BE2C (cell line): ENCODE results near the gene YJU2.

Source experiments
- DNase-seq: peaks from one replicate; pipeline ENCODE4 v3.0.0-alpha.2; 2020
- H3K27me3 ChIP-seq: fragments of 250-450 bp; sonication (Bioruptor Pico); 2 replicates; pipeline ENCODE4 v1.5.1; 2020; ENCODE audit warnings: mild to moderate bottlenecking
- H3K36me3 ChIP-seq: fragments of 250-450 bp; sonication (Bioruptor Pico); 2 replicates; pipeline ENCODE4 v1.5.1; 2020; ENCODE audit warnings: mild to moderate bottlenecking
- H3K4me1 ChIP-seq: fragments of 250-450 bp; sonication (Bioruptor Pico); 2 replicates; pipeline ENCODE4 v1.5.1; 2020
- H3K4me3 ChIP-seq: 2 replicates; pipeline ENCODE4 v1.5.1; 2011; ENCODE audit warnings: low read depth, low read length
- H3K9me3 ChIP-seq: fragments of 250-450 bp; sonication (Bioruptor Pico); 2 replicates; pipeline ENCODE4 v1.5.1; 2020
- TF ChIP-seq, protein P1 (sequence below): IDR thresholded peaks from 2 replicates; pipeline ENCODE4 v1.5.1; 2012; ENCODE audit warnings: mild to moderate bottlenecking, low read depth, low read length

YJU2 gene

DNA sequence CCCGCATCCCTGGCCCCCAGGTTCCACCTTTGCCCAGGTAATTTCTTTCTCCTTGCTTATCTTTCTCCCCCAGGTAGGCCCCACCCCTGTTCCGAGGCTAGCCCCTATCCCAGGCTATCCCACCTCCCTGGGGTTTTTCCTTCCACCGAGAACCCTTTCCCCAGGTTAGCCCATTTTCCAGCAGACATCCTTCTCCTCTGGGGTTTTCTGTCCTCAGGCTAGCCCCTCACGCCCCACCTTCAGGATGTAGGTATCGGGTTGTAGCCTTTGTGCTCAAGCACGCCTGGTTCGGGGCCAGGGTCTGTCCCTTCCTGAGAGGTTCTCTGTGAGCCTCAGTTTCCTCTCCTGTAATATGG, 58.4 kb downstream of the YJU2 start:
- TF ChIP-seq, protein P1, sequence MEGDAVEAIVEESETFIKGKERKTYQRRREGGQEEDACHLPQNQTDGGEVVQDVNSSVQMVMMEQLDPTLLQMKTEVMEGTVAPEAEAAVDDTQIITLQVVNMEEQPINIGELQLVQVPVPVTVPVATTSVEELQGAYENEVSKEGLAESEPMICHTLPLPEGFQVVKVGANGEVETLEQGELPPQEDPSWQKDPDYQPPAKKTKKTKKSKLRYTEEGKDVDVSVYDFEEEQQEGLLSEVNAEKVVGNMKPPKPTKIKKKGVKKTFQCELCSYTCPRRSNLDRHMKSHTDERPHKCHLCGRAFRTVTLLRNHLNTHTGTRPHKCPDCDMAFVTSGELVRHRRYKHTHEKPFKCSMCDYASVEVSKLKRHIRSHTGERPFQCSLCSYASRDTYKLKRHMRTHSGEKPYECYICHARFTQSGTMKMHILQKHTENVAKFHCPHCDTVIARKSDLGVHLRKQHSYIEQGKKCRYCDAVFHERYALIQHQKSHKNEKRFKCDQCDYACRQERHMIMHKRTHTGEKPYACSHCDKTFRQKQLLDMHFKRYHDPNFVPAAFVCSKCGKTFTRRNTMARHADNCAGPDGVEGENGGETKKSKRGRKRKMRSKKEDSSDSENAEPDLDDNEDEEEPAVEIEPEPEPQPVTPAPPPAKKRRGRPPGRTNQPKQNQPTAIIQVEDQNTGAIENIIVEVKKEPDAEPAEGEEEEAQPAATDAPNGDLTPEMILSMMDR: no peak
- Histone ChIP-seq H3K9me3 (no peaks in the 10 kb centered on the region), H3K27me3 (no peaks in the 10 kb centered on the region), H3K36me3 (peaks cover 35% of the 10 kb centered on the region), H3K4me3 (peak overlapping the region; percentile 41), H3K4me1 (peaks cover 7% of the 10 kb centered on the region)
- no peak for DNase-seq

- TF ChIP-seq, protein P1: no peak
- Histone ChIP-seq H3K36me3 (peaks cover 39% of the 10 kb centered on the region), H3K4me3 (no peak overlapping the region; the same call in 1 of the 2 replicates), H3K9me3 (no peaks in the 10 kb centered on the region), H3K4me1 (peaks cover 7% of the 10 kb centered on the region), H3K27me3 (no peaks in the 10 kb centered on the region)
- DNase-seq: no peak
Measured at GRCh38 chr19:4305659-4306058, 58.8 kb downstream of the YJU2 start.

GRCh38 chr19:4310247-4311121, 63.6 kb downstream of the YJU2 start:
- no peaks in the 10 kb centered on the region for H3K9me3 ChIP-seq
- peaks cover 61% of the 10 kb centered on the region for H3K36me3 ChIP-seq
- H3K4me3 ChIP-seq: no peak overlapping the region
- H3K27me3 ChIP-seq: no peaks in the 10 kb centered on the region
- TF ChIP-seq, protein P1: no peak
- DNase-seq: peak; percentile 56
- no peaks in the 10 kb centered on the region for H3K4me1 ChIP-seq

- Histone ChIP-seq H3K36me3 (peaks cover 51% of the 10 kb centered on the region), H3K4me1 (no peaks in the 10 kb centered on the region), H3K4me3 (no peak overlapping the region), H3K27me3 (no peaks in the 10 kb centered on the region), H3K9me3 (no peaks in the 10 kb centered on the region)
- no peak for DNase-seq
- TF ChIP-seq, protein P1: no peak
Measured at GRCh38 chr19:4313847-4314490, 67.1 kb downstream of the YJU2 start.

GRCh38 chr19:4316956-4317355, 70.1 kb downstream of the YJU2 start:
- Histone ChIP-seq H3K4me3 (no peak overlapping the region), H3K9me3 (no peaks in the 10 kb centered on the region), H3K36me3 (peaks cover 26% of the 10 kb centered on the region), H3K4me1 (no peaks in the 10 kb centered on the region), H3K27me3 (no peaks in the 10 kb centered on the region)
- TF ChIP-seq, protein P1: no peak
- DNase-seq: no peak

GRCh38 chr19:4318460-4318859, 71.6 kb downstream of the YJU2 start:
- no peaks in the 10 kb centered on the region for H3K27me3 ChIP-seq
- no peaks in the 10 kb centered on the region for H3K9me3 ChIP-seq
- no peak overlapping the region for H3K4me3 ChIP-seq
- DNase-seq: no peak
- peaks cover 22% of the 10 kb centered on the region for H3K36me3 ChIP-seq
- TF ChIP-seq, protein P1: no peak
- no peaks in the 10 kb centered on the region for H3K4me1 ChIP-seq
